Ascending aorta (tissue), 2 donors: ENCODE measurements around the gene TRMT44. TPM values are rescaled to one million over a fixed set of nuclear protein-coding genes. Genes with fewer than 3 reads are reported as not detected.

Experiments used
- DNase-seq, 2 donors: peaks; one replicate each; pipeline ENCODE4 v3.0.0-alpha.2; 2019; ENCODE audit warnings: low spot score in 2 of 2
- H3K27ac ChIP-seq, 2 donors: fragments of 200-600 bp; sonication (generic); one replicate each; pipeline ENCODE4 v1.5.1; 2016 to 2017; ENCODE audit warnings: mild to moderate bottlenecking in 1 of 2
- H3K27me3 ChIP-seq: fragments of 200-600 bp; sonication (generic); one replicate; pipeline ENCODE4 v1.5.1; 2017
- H3K36me3 ChIP-seq, 2 donors: fragments of 200-600 bp; sonication (generic); one replicate each; pipeline ENCODE4 v1.5.1; 2016
- H3K4me1 ChIP-seq, 2 donors: fragments of 200-600 bp; sonication (generic); one replicate each; pipeline ENCODE4 v1.5.1; 2016 to 2017; ENCODE audit warnings: mild to moderate bottlenecking in 1 of 2
- H3K4me3 ChIP-seq, 2 donors: fragments of 200-600 bp; sonication (generic); one replicate each; pipeline ENCODE4 v1.5.1; 2016 to 2017; ENCODE audit warnings: mild to moderate bottlenecking in 1 of 2
- H3K9me3 ChIP-seq, 2 donors: fragments of 200-600 bp; sonication (generic); one replicate each; pipeline ENCODE4 v1.5.1; 2016
- intact Hi-C: fragments of 100-400 bp; cut with DNase I; formaldehyde crosslinking; loops from one replicate; pipeline ENCODE4 v1.15.1; 2023
- total RNA-seq: library from RNA; depleted of rRNA; stranded (reverse); fragments of >200 nt; gene quantifications from one replicate; pipeline ENCODE4 v1.1.0, GENCODE V29; 2016
- TF ChIP-seq, protein P1 (sequence below), 3 experiments: fragments of 200-600 bp in 2 of 3; fragments of 450-650 bp in 1 of 3; sonication (generic) in 2 of 3; IDR thresholded peaks; one replicate each; pipeline ENCODE4 v1.5.1; 2016 to 2019; ENCODE audit warnings: antibody characterized with exemption in 3 of 3, mild to moderate bottlenecking in 1 of 3, moderate library complexity in 1 of 3

TRMT44 gene
- total RNA-seq, 1 donor from 2014 or later: 39.8 TPM

- H3K4me1 ChIP-seq: peaks cover 7 to 29% of the 10 kb centered on the region in 2 donors
- TF ChIP-seq, protein P1, sequence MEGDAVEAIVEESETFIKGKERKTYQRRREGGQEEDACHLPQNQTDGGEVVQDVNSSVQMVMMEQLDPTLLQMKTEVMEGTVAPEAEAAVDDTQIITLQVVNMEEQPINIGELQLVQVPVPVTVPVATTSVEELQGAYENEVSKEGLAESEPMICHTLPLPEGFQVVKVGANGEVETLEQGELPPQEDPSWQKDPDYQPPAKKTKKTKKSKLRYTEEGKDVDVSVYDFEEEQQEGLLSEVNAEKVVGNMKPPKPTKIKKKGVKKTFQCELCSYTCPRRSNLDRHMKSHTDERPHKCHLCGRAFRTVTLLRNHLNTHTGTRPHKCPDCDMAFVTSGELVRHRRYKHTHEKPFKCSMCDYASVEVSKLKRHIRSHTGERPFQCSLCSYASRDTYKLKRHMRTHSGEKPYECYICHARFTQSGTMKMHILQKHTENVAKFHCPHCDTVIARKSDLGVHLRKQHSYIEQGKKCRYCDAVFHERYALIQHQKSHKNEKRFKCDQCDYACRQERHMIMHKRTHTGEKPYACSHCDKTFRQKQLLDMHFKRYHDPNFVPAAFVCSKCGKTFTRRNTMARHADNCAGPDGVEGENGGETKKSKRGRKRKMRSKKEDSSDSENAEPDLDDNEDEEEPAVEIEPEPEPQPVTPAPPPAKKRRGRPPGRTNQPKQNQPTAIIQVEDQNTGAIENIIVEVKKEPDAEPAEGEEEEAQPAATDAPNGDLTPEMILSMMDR (IDR thresholded peaks at IDR 0.05): no peak
- no peak overlapping the region for H3K27ac ChIP-seq
- no peaks in the 10 kb centered on the region for H3K9me3 ChIP-seq
- H3K27me3 ChIP-seq: no peaks in the 10 kb centered on the region
- intact Hi-C loops: no loop called here
- H3K36me3 ChIP-seq: no peaks in the 10 kb centered on the region
- H3K4me3 ChIP-seq: no peak overlapping the region
- no peak for DNase-seq
Measured at GRCh38 chr4:8438743-8439142, 1.8 kb upstream of the TRMT44 start.

DNA sequence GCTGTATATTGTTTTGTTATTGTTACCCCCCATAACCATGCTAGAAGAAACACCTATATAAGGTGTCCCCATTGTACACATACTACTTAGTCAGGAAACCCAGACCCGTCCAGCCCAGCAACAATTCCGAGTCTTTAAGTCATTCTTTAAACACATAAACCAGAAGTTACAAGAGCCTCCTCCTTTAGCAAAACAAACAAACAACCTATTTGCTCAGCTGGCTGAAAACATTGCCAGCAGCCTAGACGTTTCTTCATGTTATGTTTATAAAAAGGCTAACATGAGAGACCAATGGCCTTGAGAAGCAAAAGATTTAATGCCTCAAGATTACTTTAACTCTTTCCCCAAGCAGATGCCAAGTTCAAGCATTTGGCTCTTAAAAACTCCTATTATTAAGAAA, 1.4 kb upstream of the TRMT44 start:
- peaks cover 7 to 31% of the 10 kb centered on the region in 2 donors for H3K4me1 ChIP-seq
- TF ChIP-seq, protein P1 (IDR thresholded peaks at IDR 0.05): no peak
- H3K27ac ChIP-seq: peak overlapping the region in 1 of 2 donors; percentile 95
- H3K4me3 ChIP-seq: peak overlapping the region in 1 of 2 donors; percentile 93
- DNase-seq: no peak
- no peaks in the 10 kb centered on the region for H3K27me3 ChIP-seq
- no peaks in the 10 kb centered on the region for H3K9me3 ChIP-seq
- intact Hi-C loops: no loop called here
- H3K36me3 ChIP-seq: no peaks in the 10 kb centered on the region

DNA sequence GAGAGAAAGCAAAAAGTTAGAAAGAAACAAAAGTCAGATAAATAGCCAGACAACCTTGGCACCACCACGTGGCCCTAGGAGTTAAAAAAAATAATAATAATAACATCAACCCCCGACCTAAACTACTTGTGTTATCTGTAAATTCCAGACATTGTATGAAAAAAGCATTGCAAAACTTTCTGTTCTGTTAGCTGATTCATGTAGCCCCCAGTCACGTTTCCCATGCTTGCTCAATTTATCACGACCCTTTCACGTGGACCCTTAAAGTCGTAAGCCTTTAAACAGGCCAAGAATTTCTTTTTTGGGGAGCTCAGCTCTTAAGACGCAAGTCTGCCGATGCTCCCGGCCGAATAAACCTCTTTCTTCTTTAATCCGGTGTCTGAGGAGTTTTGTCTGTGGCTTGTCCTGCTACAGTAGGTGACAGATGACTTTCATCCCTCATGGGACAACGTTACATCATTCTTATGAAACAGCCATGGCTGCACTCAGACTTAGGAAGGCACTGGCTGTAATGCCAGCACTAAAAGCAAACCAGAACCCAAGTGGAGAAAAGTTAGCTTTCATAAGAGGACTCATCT, 574 bp upstream of the TRMT44 start:
- DNase-seq: peak in 1 of 2 donors; percentile 69
- intact Hi-C loops: loop anchor here (1.0 to 2.0 kb wide), 2 partner anchors 12 to 37 kb away; no protein-coding TSS in a partner anchor
- peak overlapping the region; percentile 95 to 97 for H3K27ac ChIP-seq
- H3K27me3 ChIP-seq: no peaks in the 10 kb centered on the region
- peak overlapping the region; percentile 89 to 93 for H3K4me3 ChIP-seq
- TF ChIP-seq, protein P1 (IDR thresholded peaks at IDR 0.05): no peak
- peaks cover 7 to 31% of the 10 kb centered on the region in 2 donors for H3K4me1 ChIP-seq
- H3K36me3 ChIP-seq: no peaks in the 10 kb centered on the region
- no peaks in the 10 kb centered on the region for H3K9me3 ChIP-seq

DNA sequence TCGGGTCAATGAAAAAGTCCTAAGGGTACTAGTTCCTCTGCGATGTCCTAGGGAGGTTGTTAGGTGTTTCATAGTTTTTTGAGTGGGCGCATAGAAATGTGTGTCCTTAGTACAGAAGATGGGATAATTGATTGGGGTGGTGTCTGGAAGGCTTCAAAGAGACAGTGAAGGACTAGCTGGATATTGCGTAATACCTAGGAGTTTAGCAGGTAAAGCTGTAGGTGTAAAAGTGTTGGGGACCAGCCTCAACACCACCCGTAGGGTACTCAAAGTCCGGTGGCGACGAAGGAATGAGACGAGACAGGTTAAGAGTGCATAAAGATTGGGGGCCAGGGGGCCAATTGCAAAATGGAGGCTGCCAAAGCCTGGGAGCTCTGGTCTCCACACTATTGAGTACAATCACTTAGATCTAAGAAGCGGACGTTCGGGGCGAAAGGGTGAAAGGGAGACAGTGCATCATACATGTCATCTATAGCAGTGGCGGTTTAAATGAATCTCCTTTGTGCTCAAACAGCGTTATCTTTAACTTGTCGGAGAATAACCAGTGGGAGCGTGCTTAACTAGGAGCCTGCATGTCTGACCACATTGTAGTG, 1.0 kb downstream of the TRMT44 start:
- TF ChIP-seq, protein P1 (IDR thresholded peaks at IDR 0.05): no peak
- peak overlapping the region; percentile 89 to 93 for H3K4me3 ChIP-seq
- peaks cover 0 to 5% of the 10 kb centered on the region in 2 donors for H3K36me3 ChIP-seq
- H3K27ac ChIP-seq: no peak overlapping the region
- peaks cover 7 to 31% of the 10 kb centered on the region in 2 donors for H3K4me1 ChIP-seq
- no peaks in the 10 kb centered on the region for H3K9me3 ChIP-seq
- intact Hi-C loops: loop anchor here (2.0 kb wide), 1 partner anchor 39 kb away; no protein-coding TSS in a partner anchor
- no peaks in the 10 kb centered on the region for H3K27me3 ChIP-seq
- DNase-seq: no peak

- Histone ChIP-seq H3K9me3 (no peaks in the 10 kb centered on the region), H3K27ac (no peak overlapping the region), H3K36me3 (peaks cover 0 to 16% of the 10 kb centered on the region in 2 donors), H3K4me3 (peak overlapping the region in 1 of 2 donors; percentile 89), H3K4me1 (peaks cover 7 to 28% of the 10 kb centered on the region in 2 donors), H3K27me3 (no peaks in the 10 kb centered on the region)
- DNase-seq: no peak
- TF ChIP-seq, protein P1 (IDR thresholded peaks at IDR 0.05): no peak
- intact Hi-C loops: no loop called here
Measured at GRCh38 chr4:8442596-8443358, 2.2 kb downstream of the TRMT44 start.
